Measurements from ENCODE around the gene ANAPC2.
"Not testable (repeated sequence)": the region's sequence is repeated elsewhere in the genome, so short reads cannot be mapped to it uniquely, and the experiment has no call there.

ANAPC2 gene

GRCh38 chr9:137145731-137146526, 42.4 kb downstream of the ANAPC2 start:
- no peak for DNase-seq (ENCODE audit: low spot score)

- DNase-seq (ENCODE audit: low spot score) = no peak
These were observed 44.9 kb downstream of the ANAPC2 start for GRCh38 chr9:137143459-137143858.

- no peak for DNase-seq (ENCODE audit: low spot score)
These were observed 46.1 kb downstream of the ANAPC2 start for GRCh38 chr9:137141976-137142936.

DNA sequence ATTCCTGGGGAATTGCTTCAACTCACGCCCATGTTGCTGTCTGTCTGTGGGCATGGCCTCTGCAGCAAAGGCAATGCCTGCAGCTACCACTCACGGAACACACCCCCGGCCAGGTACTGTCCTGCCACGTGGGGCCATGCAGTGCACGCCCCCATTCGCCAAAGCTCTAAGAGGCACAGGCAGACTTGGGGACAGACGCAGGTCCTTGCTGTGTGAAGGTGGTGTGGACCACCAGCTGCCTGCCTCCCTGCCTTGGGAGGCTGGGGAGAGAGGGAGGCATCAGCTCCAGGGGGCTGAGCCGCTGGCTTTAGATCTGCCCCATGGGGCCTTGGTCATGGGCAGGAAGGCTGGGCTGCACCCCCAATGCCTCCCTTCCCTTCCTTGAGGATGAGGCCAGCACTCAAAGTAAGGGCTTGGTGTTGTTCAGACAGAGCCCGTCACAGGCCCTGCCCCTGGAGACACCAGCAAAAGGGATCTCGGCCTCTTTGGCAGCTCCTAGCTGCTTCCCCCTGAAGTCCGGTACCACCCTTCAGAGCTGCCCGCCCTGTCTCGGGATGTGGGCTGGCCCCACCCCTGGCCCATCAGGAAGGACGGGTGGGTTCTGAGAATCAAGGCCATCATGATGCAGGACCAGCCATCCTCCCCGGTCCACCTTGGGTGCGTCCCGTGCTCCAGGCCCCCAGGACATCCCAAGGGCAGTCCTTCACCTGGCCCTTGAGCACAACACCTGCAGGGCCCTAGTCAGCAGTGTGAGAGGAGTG, 47.1 kb downstream of the ANAPC2 start:
- no peak for DNase-seq (ENCODE audit: low spot score)

GRCh38 chr9:137140151-137141012, 48.0 kb downstream of the ANAPC2 start:
- DNase-seq (ENCODE audit: low spot score) = no peak

DNA sequence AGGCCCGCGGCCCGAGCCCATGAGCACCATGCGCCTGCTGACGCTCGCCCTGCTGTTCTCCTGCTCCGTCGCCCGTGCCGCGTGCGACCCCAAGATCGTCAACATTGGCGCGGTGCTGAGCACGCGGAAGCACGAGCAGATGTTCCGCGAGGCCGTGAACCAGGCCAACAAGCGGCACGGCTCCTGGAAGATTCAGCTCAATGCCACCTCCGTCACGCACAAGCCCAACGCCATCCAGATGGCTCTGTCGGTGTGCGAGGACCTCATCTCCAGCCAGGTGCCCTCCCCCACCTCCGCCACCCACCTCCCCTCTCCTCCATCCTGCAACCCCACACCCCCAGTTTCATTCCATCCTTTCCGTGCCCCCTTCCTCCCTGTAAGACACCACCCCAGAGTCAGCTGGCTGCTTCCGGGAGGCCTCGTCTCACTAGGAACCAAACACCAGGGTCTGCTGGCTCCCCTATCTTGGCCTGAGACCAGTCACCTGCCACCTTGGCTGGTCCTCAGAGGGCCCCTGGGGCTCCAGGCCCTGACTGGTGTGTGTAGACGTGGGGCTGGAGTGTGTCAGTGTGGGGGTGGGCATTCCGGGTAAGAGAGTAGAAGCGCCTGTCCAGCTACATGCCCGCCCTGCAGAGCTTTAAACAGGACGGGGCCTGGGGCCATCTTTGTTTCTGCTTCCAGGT, 48.8 kb downstream of the ANAPC2 start:
- no peak for DNase-seq (ENCODE audit: low spot score)

DNA sequence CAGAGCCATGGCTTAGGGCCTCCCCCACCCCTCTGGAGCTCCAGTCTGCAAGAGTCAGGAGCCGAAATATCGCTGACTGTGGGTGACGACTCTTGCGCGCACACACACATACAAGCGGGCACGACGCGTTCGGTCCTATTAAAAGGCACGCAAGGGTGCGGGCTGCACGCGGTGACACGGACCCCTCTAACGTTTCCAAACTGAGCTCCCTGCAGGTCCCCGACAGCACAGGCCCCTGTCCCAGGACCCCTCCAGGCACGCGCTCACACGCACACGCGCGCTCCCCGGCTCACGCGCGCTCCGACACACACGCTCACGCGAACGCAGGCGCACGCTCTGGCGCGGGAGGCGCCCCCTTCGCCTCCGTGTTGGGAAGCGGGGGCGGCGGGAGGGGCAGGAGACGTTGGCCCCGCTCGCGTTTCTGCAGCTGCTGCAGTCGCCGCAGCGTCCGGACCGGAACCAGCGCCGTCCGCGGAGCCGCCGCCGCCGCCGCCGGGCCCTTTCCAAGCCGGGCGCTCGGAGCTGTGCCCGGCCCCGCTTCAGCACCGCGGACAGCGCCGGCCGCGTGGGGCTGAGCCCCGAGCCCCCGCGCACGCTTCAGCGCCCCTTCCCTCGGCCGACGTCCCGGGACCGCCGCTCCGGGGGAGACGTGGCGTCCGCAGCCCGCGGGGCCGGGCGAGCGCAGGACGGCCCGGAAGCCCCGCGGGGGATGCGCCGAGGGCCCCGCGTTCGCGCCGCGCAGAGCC, 49.5 kb downstream of the ANAPC2 start, which contains the start of gene GRIN1:
Gene GRIN1, plus strand, starts transcription at position 433 of the 746 bp plus-strand sequence. CDS start 333 bp downstream, outside the sequence.
- no peak for DNase-seq (ENCODE audit: low spot score)

DNA sequence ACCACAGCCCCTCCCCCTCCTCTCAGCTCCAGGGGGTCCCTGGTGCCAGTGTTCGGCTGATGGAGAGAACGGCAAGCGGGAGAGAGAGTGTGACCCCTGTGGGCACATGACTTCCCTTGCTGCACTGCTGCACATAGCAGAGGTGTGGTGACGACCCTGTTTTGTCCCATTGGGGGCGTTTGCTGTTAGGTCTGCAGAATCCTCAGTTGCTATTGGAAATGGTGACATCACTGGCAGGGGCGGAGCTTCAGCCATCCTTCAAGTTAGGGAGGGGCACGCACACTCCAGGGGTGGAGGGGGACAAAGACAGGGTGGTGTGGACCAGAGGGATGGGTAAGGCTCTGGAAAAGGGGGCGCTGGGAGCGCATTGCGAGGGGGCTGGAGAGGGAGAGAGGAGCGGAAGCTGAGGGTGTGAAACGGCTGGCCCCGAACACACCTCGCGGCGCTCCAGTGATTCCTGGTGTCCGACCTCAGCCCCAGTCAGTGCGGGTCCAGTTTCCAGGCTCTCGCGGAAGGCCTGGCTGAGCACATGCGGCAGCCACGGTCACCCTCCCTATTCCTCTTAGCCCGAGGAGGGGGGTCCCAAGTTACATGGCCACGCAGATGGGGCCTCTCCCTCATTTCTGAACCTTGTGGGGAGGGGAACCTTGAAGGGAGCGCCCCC, 50.2 kb downstream of the ANAPC2 start:
- no peak for DNase-seq (ENCODE audit: low spot score)

- DNase-seq (ENCODE audit: low spot score) = no peak
These were observed 51.3 kb downstream of the ANAPC2 start for GRCh38 chr9:137136881-137137607.

DNA sequence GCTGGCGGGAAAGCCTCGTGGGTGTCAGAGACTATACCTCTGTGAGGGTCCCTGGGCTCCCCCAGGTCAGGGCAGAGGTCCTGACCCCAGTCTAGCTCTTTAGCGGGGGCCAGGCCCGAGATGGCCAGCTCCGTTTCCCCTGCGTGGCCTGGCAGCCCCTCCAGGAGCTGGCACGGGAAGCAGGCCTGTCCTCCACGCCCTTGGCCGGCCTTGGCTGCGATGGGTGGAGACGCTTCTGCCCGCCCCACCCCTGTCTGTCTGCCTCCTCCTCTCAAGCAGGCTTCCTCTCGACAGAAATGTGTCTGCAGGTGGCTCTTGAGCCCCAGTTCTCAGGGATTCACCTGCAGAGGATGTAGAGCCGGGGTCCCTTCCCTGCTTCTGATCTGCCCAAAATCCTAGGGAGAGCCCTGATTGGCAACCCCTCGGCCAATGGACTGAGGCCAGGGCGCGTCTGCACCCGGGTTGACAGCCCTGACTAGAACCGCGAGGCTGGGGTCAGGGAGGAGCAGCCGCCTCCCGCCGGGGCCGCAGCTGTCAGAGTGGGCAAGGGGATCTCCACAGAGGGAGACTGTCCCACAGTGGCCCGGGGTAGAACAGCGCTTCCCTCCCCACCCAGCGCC, 52.0 kb downstream of the ANAPC2 start:
- DNase-seq (ENCODE audit: low spot score) = no peak

GRCh38 chr9:137135154-137135553, 53.2 kb downstream of the ANAPC2 start:
- not testable (repeated sequence) for DNase-seq (ENCODE audit: low spot score)

DNA sequence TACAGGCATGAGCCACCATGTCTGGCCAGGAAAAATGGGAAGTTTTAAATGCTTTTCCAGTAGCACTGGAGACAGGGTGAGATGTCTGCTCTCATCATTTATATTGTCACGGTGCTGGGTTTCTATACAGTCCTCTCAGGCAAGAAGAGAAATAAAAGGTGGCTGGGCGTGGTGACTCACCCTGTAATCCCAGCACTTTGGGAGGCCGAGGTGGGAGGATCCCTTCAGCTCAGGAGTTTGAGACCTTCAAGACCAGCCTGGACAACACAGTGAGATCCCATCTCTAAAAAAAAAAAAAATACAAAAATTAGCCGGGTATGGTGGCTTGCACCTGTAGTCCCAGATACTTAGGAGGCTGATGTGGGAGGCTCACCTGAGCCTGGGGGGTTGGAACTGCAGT, 54.2 kb downstream of the ANAPC2 start:
- DNase-seq (ENCODE audit: low spot score) = no peak

GRCh38 chr9:137130176-137130755, 58.1 kb downstream of the ANAPC2 start:
- no peak for DNase-seq (ENCODE audit: low spot score)

DNA sequence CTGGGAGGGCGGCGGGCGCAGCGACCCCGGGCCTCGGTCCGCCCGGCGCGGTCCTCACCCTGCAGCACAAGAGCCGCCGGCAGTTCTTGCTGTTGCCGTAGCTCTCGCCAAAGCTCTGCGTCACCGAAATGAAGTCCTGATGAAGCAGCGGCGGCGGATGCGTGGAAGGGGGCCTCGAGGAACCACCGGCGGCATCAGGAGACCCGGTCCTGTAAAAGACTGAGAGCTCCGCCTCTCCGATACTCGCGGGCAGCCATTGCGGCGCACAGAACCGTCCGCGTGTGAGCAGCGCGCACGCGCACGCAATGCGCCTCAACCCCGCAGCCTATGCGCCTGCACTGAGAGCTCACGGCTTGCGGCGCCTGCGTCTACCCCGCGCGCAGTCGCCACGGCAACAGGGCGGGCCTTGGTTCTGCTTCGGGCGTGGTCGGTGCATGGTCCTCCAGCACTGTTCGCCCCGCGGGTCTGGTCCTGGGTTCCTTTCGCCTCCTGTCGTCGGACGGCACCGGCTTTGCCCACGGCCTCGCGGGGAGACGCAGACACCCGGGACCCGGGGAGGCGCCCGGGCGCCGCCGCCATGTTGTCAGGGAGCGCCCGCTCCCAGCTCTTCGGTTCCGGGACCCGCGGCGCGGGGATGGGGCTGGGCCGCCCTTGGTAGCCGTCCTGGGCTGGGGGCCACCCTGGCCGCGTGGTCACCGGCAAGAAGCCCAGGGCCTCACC, 58.7 kb downstream of the ANAPC2 start:
- DNase-seq (ENCODE audit: low spot score) = peak; percentile 96

DNA sequence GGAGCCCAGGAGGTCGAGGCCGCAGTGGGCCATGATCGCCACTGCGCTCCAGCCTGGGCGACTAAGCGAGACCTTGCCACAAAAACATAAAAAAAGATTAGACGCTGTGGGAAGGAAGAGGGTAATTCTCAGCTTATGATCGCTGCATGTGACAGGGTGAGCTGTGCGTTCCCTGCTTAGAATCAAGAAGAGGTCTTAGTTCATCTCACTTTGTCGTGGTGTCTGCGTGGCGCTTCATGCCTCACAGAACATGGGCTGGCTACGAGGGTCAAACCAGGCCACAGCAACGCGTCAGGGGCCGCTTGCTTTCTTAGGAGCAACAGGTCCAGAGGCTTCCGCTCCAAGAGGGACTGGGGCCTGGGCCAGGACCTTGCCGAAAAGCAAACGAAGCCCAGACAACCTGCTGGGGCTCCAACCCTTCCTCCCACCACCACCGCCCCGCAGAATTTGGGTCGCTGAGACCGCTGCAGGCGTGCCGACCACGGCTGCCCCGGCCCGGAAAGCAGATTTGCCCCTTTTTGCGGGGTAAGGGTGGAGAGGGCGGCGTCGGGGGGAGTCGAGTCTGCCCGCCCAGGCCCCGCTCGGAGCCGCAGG, 59.4 kb downstream of the ANAPC2 start:
- no peak for DNase-seq (ENCODE audit: low spot score)

DNA sequence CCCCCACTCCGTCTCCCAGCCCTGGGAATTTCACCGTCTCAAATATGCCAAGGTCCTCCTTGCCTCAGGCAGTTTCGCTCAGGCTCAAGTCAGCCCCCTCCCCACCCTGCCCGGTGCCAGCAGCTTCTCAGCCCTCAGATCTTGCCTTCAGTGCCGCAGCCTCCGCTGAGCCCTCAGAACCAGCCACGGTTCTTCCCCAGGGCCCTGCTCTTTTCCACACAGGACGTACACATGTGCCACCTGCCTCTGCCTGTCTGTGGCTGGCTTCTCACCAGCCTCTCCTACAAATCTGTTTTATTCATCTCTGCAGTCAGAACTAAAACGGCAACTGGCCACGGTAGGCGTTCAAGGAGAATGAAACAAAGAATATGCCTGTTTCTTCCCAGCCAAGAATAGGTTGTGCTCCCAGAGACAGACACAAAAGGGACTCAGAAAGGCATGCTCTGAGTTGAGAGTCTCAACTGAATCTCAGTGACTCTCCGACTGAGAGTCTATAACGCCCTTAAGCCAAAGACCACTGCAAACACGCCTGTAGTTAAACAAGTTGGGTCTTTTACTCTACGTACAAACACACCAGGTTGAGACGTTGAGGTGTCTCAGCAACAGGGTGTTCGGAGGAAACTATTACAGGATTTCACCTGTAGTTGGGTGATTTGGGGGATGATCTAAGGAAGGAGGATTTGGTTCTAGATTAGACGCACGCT, 60.0 kb downstream of the ANAPC2 start:
- peak; percentile 75 for DNase-seq (ENCODE audit: low spot score)

Measured in COLO829 (cell line).